ENCODE results near the gene MEI4.

The MEI4 gene

DNA sequence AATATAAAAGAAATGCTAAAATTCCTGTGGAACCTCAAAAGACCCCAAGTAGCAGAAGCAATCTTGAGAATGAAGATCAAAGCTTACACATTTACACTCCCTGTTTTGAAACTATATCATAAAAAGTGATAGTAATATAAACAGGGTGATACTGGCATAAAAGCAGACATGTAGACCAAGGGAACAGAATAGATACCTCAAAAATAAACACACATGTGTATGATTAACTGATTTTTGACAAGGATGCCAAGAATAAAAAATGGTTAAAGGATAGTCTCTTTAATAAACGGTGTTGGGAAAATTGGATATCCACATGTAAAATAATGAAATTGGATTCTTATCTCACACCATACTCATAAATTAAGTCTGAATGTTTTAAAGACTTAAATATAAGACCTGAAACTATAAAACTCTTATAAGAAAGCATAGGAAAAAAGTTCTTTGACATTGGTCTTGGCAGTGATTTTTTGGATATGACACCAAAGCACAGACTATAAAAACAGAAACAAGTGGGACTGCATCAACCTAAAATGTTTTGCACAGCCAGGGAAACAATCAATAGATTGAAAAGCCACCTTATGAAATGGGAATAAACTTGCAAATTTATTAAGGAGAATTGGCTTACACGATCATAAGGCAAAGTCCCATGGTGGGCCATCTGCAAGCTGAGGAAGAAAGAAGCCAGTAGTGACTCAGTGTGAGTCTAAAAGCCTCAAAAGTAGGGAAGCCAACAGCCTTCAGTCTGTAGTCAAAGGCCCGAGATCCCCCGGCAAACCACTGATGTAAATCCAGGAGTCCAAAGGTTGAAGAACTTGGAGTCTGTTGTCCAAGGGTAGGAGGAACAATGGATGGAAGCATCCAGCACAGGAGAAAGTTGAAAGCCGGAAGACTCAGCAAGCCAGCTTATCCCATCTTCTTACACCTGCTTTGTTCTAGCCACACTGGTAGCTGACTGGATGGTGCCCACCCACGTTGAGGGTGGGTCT, 144.3 kb downstream of the MEI4 start:
- Histone ChIP-seq H2AFZ (ENCODE audit: low read depth) (no peak overlapping the region), H3K79me2 (ENCODE audit: insufficient read depth, low read depth) (no peaks in the 10 kb centered on the region), H3K4me3 (IDR thresholded peaks at IDR 0.05; ENCODE audit: insufficient read depth, low read depth, low read length) (no peak overlapping the region), H4K20me1 (ENCODE audit: insufficient read depth) (no peaks in the 10 kb centered on the region), H3K27ac (no peak overlapping the region), H3K9ac (no peak overlapping the region), H3K4me2 (no peak overlapping the region), H3K36me3 (ENCODE audit: insufficient read depth) (no peaks in the 10 kb centered on the region), H3K27me3 (ENCODE audit: insufficient read depth, low read depth) (no peaks in the 10 kb centered on the region), H3K4me1 (ENCODE audit: low read depth, poor library complexity, severe bottlenecking) (no peaks in the 10 kb centered on the region)
- TF ChIP-seq CTCF (conservative IDR thresholded peaks at IDR 0.05; ENCODE audit: low read depth, low read length): no peak

DNA sequence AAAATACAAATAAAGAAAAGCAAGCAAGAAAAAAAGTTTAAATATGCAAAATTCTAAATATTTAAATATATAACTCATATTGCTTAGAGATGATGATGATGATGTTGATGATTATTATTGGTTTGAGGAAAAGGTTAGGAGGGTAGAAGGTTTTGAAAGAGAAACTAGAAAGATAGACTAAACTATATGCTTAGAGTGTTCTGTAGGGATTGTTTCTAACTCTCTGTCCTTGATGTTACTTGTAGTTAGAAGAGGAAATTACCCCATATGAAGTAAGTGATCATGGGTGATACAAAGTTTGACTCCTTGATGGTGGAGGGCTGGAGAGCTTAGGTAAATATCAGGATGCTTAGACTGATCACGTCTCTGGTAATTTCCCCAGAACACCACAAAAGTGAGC, 159.5 kb downstream of the MEI4 start:
- H3K27ac ChIP-seq: no peak overlapping the region
- H3K79me2 ChIP-seq (ENCODE audit: insufficient read depth, low read depth): no peaks in the 10 kb centered on the region
- no peak overlapping the region for H3K9ac ChIP-seq
- H4K20me1 ChIP-seq (ENCODE audit: insufficient read depth): no peaks in the 10 kb centered on the region
- no peaks in the 10 kb centered on the region for H3K27me3 ChIP-seq (ENCODE audit: insufficient read depth, low read depth)
- no peak overlapping the region for H3K4me3 ChIP-seq (IDR thresholded peaks at IDR 0.05; ENCODE audit: insufficient read depth, low read depth, low read length)
- TF ChIP-seq CTCF (conservative IDR thresholded peaks at IDR 0.05; ENCODE audit: low read depth, low read length): no peak
- no peaks in the 10 kb centered on the region for H3K36me3 ChIP-seq (ENCODE audit: insufficient read depth)
- H2AFZ ChIP-seq (ENCODE audit: low read depth): no peak overlapping the region
- no peak overlapping the region for H3K4me2 ChIP-seq
- H3K4me1 ChIP-seq (ENCODE audit: low read depth, poor library complexity, severe bottlenecking): no peaks in the 10 kb centered on the region

GRCh38 chr6:77813090-77813489, 160.3 kb downstream of the MEI4 start:
- Histone ChIP-seq H3K9ac (no peak overlapping the region), H3K36me3 (ENCODE audit: insufficient read depth) (no peaks in the 10 kb centered on the region), H3K27ac (no peak overlapping the region), H2AFZ (ENCODE audit: low read depth) (no peak overlapping the region), H3K79me2 (ENCODE audit: insufficient read depth, low read depth) (no peaks in the 10 kb centered on the region), H3K4me1 (ENCODE audit: low read depth, poor library complexity, severe bottlenecking) (no peaks in the 10 kb centered on the region), H3K4me3 (IDR thresholded peaks at IDR 0.05; ENCODE audit: insufficient read depth, low read depth, low read length) (no peak overlapping the region), H3K4me2 (no peak overlapping the region), H3K27me3 (ENCODE audit: insufficient read depth, low read depth) (no peaks in the 10 kb centered on the region), H4K20me1 (ENCODE audit: insufficient read depth) (no peaks in the 10 kb centered on the region)
- TF ChIP-seq CTCF (conservative IDR thresholded peaks at IDR 0.05; ENCODE audit: low read depth, low read length): no peak

GRCh38 chr6:77814119-77814518, 161.3 kb downstream of the MEI4 start:
- H3K4me1 ChIP-seq (ENCODE audit: low read depth, poor library complexity, severe bottlenecking): no peaks in the 10 kb centered on the region
- no peak overlapping the region for H2AFZ ChIP-seq (ENCODE audit: low read depth)
- no peaks in the 10 kb centered on the region for H3K36me3 ChIP-seq (ENCODE audit: insufficient read depth)
- H3K27me3 ChIP-seq (ENCODE audit: insufficient read depth, low read depth): no peaks in the 10 kb centered on the region
- H3K27ac ChIP-seq: no peak overlapping the region
- TF ChIP-seq CTCF (conservative IDR thresholded peaks at IDR 0.05; ENCODE audit: low read depth, low read length): no peak
- no peaks in the 10 kb centered on the region for H3K79me2 ChIP-seq (ENCODE audit: insufficient read depth, low read depth)
- no peak overlapping the region for H3K9ac ChIP-seq
- no peak overlapping the region for H3K4me3 ChIP-seq (IDR thresholded peaks at IDR 0.05; ENCODE audit: insufficient read depth, low read depth, low read length)
- no peak overlapping the region for H3K4me2 ChIP-seq
- H4K20me1 ChIP-seq (ENCODE audit: insufficient read depth): no peaks in the 10 kb centered on the region
